Osteocyte (in vitro differentiated cells): Measurements from ENCODE around the gene PHRF1. TPM values are rescaled to one million over a fixed set of nuclear protein-coding genes. Genes with fewer than 3 reads are reported as not detected.

ENCODE experiments used
- DNase-seq: peaks from one replicate; pipeline ENCODE4 v3.0.0; 2021; ENCODE audit warnings: mixed read lengths; ENCODE audit not compliant: unreplicated experiment; ENCODE audit errors: extremely low spot score
- H3K27ac Mint-ChIP-seq: one replicate; pipeline ENCODE4 v1.8.0; 2021; ENCODE audit warnings: mild to moderate bottlenecking, mixed read lengths; ENCODE audit not compliant: unreplicated experiment
- H3K27me3 Mint-ChIP-seq: one replicate; pipeline ENCODE4 v1.8.0; 2021; ENCODE audit warnings: mixed read lengths; ENCODE audit not compliant: unreplicated experiment
- H3K36me3 Mint-ChIP-seq: one replicate; pipeline ENCODE4 v1.8.0; 2021; ENCODE audit warnings: mixed read lengths; ENCODE audit not compliant: unreplicated experiment
- H3K4me1 Mint-ChIP-seq: one replicate; pipeline ENCODE4 v1.8.0; 2021; ENCODE audit warnings: mixed read lengths; ENCODE audit not compliant: unreplicated experiment
- H3K4me3 Mint-ChIP-seq: one replicate; pipeline ENCODE4 v1.8.0; 2021; ENCODE audit warnings: mild to moderate bottlenecking, moderate library complexity, mixed read lengths; ENCODE audit not compliant: unreplicated experiment
- H3K9me3 Mint-ChIP-seq: one replicate; pipeline ENCODE4 v1.8.0; 2021; ENCODE audit warnings: mixed read lengths; ENCODE audit not compliant: unreplicated experiment
- total RNA-seq: library from RNA; stranded (reverse); gene quantifications from 2 replicates; pipeline ENCODE4 v1.2.1, GENCODE V29; 2021
- TF ChIP-seq, protein P1 (sequence below): fragments of 200-600 bp; sonication (generic); IDR thresholded peaks from 2 replicates; pipeline ENCODE4 v1.5.0; 2021; ENCODE audit warnings: antibody characterized with exemption, mild to moderate bottlenecking, moderate library complexity

PHRF1 gene
- total RNA-seq, 1 donor from 2014 or later = 31.5 TPM

DNA sequence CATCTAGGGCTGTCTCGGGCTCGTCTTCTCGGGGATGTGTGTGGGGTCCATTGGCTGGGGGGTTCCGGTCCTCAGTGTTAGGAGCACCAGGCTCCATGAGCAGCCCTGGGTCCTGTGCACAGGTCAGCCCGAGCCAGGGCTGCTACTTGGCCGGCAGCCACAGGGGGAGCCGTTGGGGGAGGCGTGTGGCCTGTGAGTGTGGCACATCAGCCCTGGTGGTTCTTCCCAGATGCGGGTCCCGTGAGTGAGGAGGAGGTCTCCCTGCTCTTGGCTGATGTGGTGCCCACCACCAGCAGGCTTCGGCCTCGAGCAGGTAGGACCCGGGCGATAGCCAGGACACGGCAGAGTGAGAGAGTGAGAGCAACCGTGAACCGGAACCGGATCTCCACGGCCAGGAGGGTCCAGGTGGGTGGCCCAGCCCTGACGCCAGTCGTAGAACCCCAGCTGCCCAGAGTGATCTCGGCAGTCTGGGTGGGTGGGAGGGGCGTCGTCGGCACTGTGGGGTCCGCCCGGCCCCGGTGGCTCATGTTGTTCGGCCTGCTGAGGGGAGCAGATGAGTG is 21.0 kb downstream of the PHRF1 start:
- no peak for DNase-seq
- Mint-ChIP-seq H3K27ac (no peak overlapping the region), H3K9me3 (no peaks in the 10 kb centered on the region), H3K36me3 (peaks cover 42% of the 10 kb centered on the region), H3K27me3 (no peaks in the 10 kb centered on the region), H3K4me1 (no peaks in the 10 kb centered on the region), H3K4me3 (no peak overlapping the region)
- TF ChIP-seq, protein P1, sequence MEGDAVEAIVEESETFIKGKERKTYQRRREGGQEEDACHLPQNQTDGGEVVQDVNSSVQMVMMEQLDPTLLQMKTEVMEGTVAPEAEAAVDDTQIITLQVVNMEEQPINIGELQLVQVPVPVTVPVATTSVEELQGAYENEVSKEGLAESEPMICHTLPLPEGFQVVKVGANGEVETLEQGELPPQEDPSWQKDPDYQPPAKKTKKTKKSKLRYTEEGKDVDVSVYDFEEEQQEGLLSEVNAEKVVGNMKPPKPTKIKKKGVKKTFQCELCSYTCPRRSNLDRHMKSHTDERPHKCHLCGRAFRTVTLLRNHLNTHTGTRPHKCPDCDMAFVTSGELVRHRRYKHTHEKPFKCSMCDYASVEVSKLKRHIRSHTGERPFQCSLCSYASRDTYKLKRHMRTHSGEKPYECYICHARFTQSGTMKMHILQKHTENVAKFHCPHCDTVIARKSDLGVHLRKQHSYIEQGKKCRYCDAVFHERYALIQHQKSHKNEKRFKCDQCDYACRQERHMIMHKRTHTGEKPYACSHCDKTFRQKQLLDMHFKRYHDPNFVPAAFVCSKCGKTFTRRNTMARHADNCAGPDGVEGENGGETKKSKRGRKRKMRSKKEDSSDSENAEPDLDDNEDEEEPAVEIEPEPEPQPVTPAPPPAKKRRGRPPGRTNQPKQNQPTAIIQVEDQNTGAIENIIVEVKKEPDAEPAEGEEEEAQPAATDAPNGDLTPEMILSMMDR = no peak

- TF ChIP-seq, protein P1 = no peak
- Mint-ChIP-seq H3K4me3 (no peak overlapping the region), H3K27me3 (no peaks in the 10 kb centered on the region)
These were observed 21.9 kb downstream of the PHRF1 start for GRCh38 chr11:598005-598680.

DNA sequence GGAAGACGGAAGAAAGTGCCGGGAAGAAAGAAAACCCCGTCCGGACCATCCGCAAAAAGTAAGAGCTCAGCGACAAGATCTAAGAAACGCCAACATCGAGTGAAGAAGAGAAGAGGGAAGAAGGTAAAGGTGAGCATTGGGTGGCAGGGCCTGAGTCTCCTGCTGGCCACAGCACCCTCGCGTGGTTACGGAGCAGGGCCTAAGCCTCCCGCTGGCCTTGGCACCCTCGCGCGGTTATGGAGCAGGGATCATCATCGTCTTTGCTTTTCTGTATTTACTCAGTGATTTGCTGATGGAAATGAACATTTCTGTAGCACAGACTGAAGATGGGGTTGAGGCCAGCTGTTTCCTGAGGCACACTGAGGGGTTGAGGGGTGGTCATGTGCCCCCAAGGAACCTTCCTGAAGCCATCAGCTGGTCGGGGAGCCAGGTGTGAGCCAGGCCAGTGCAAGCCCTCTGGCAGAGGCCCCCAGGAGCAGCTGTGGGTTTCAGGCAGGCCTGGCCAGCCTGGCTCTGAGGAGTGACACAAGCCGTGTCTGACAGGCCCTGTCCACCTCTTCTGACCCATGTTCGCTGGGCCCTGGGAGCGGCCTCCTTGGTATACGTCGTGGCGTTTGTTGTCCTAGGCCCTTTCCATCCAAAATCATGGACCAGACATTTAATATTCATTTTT is 25.4 kb downstream of the PHRF1 start:
- Mint-ChIP-seq H3K36me3 (peaks cover 38% of the 10 kb centered on the region), H3K27me3 (no peaks in the 10 kb centered on the region), H3K27ac (no peak overlapping the region), H3K4me1 (no peaks in the 10 kb centered on the region), H3K9me3 (no peaks in the 10 kb centered on the region), H3K4me3 (no peak overlapping the region)
- no peak for DNase-seq
- TF ChIP-seq, protein P1 = no peak

More at GRCh38 chr11:598005-598680, 21.9 kb downstream of the PHRF1 start:
- no peak for DNase-seq
- Mint-ChIP-seq H3K36me3 (peaks cover 35% of the 10 kb centered on the region), H3K4me1 (no peaks in the 10 kb centered on the region), H3K9me3 (no peaks in the 10 kb centered on the region), H3K27ac (no peak overlapping the region)

GRCh38 chr11:603154-603553 is 26.9 kb downstream of the PHRF1 start:
- no peaks in the 10 kb centered on the region for H3K4me1 Mint-ChIP-seq
- H3K9me3 Mint-ChIP-seq = no peaks in the 10 kb centered on the region
- DNase-seq = no peak
- H3K36me3 Mint-ChIP-seq = peaks cover 36% of the 10 kb centered on the region
- no peak overlapping the region for H3K27ac Mint-ChIP-seq
- TF ChIP-seq, protein P1 = no peak
- H3K27me3 Mint-ChIP-seq = no peaks in the 10 kb centered on the region
- H3K4me3 Mint-ChIP-seq = no peak overlapping the region
